ENCODE results near the gene SCRT2. TPM values are rescaled to one million over a fixed set of nuclear protein-coding genes. Genes with fewer than 3 reads are reported as not detected.

Gene SCRT2
- total RNA-seq, 1 experiment from 2014 or later: not detected

DNA sequence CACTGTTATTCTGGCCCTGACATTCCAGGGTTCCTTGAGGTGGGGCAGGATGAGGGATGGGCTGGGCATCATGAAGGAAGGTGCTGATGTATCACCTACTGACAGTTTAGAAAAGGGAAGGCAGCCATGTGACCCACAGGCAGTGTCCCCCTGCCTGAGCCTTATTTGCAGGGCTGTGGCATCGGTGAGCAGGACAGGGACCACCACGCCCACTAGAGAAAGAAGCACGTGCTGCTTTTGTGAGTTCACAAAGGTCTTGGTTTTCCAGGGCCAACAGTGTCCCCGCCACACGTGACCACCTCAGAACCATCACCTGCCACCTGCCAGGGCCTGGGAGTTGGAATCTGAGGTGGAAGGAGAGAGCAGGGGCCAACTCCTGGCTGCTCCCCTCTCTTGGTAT is 43.5 kb upstream of the SCRT2 start:
- peaks cover 7% of the 10 kb centered on the region; the same call in 1 of the 2 replicates for H3K9me3 ChIP-seq
- H3K27me3 ChIP-seq (replicated peaks; ENCODE audit: control insufficient read depth, insufficient read depth, low read length): no peaks in the 10 kb centered on the region; the same call in 1 of the 2 replicates
- no peak overlapping the region for H3K4me3 Mint-ChIP-seq (ENCODE audit: unreplicated experiment)
- H3K4me1 Mint-ChIP-seq (ENCODE audit: low read depth, unreplicated experiment): no peaks in the 10 kb centered on the region
- BruUV-seq (replicated peaks): no TSS peak
- H3K9me3 Mint-ChIP-seq (ENCODE audit: unreplicated experiment): no peaks in the 10 kb centered on the region
- no peaks in the 10 kb centered on the region for H3K4me1 ChIP-seq
- H3K4me3 ChIP-seq (ENCODE audit: low read depth, low read length): no peak overlapping the region
- ChIA-PET POLR2A (no interaction called here), CTCF (no interaction called here)
- H3K36me3 ChIP-seq (ENCODE audit: control insufficient read depth, insufficient read depth, low read length): no peaks in the 10 kb centered on the region
- peaks cover 14% of the 10 kb centered on the region for H3K27me3 Mint-ChIP-seq (ENCODE audit: insufficient read depth, unreplicated experiment)
- no peak overlapping the region for H3K27ac Mint-ChIP-seq (ENCODE audit: unreplicated experiment)
- DNase-seq: no peak
- TF ChIP-seq, protein P1, sequence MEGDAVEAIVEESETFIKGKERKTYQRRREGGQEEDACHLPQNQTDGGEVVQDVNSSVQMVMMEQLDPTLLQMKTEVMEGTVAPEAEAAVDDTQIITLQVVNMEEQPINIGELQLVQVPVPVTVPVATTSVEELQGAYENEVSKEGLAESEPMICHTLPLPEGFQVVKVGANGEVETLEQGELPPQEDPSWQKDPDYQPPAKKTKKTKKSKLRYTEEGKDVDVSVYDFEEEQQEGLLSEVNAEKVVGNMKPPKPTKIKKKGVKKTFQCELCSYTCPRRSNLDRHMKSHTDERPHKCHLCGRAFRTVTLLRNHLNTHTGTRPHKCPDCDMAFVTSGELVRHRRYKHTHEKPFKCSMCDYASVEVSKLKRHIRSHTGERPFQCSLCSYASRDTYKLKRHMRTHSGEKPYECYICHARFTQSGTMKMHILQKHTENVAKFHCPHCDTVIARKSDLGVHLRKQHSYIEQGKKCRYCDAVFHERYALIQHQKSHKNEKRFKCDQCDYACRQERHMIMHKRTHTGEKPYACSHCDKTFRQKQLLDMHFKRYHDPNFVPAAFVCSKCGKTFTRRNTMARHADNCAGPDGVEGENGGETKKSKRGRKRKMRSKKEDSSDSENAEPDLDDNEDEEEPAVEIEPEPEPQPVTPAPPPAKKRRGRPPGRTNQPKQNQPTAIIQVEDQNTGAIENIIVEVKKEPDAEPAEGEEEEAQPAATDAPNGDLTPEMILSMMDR (IDR thresholded peaks at IDR 0.05; ENCODE audit: insufficient read depth in 1 of 2, low read depth in 1 of 2, low read length in 1 of 2, severe bottlenecking in 1 of 2, unreplicated experiment in 1 of 2): no peak
- no peaks in the 10 kb centered on the region for H3K36me3 Mint-ChIP-seq (ENCODE audit: insufficient read depth, unreplicated experiment)
- intact Hi-C loops (cut with micrococcal nuclease; ENCODE audit: unreplicated experiment): no loop called here

DNA sequence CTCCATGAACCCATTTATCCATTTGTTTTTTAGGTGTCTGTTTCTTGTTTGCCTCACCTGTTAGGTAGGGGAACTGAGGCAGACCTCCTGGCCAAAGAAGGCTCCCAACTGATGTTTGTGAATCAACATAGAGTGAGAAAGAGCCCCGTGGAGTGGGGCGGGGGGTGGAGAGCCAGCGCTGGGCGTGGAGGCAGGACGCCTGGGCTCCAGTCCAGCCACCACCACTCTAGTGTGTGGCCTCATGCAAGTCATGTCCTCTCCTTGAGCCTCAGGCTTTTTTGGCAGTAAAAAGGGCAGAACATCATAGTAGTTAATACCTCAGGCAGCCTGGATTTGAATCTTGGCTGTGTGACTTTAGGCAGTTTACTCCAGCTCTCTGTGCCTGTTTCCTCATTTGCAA is 42.2 kb upstream of the SCRT2 start:
- POLR2A ChIA-PET: no interaction called here
- no peaks in the 10 kb centered on the region for H3K4me1 ChIP-seq
- BruUV-seq (replicated peaks): no TSS peak

DNA sequence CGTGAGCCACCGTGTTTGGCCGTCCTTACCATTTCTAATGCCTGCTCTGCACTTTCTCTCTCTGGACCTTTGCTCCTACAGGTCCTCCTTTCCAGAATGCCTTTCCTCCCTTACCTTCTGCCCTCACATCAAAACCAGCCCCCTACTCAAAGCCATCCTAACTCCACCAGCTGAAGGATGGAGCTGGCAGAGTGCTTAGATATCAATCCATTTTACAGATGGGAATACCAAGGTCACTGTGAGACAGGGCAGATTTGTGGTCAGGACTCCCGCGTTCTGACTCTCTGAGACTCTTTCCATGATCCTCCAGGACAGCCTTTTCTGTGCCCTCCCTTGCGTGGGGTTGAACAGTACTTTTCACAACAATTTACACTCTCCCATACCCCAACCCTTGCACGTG is 41.7 kb upstream of the SCRT2 start:
- POLR2A ChIA-PET: no interaction called here
- peaks cover 9% of the 10 kb centered on the region for H3K9me3 ChIP-seq
- Mint-ChIP-seq H3K27ac (ENCODE audit: unreplicated experiment) (no peak overlapping the region), H3K36me3 (ENCODE audit: insufficient read depth, unreplicated experiment) (no peaks in the 10 kb centered on the region), H3K27me3 (ENCODE audit: insufficient read depth, unreplicated experiment) (peaks cover 9% of the 10 kb centered on the region), H3K9me3 (ENCODE audit: unreplicated experiment) (no peaks in the 10 kb centered on the region), H3K4me3 (ENCODE audit: unreplicated experiment) (no peak overlapping the region), H3K4me1 (ENCODE audit: low read depth, unreplicated experiment) (no peaks in the 10 kb centered on the region)
- no peak overlapping the region for H3K4me3 ChIP-seq (ENCODE audit: low read depth, low read length)
- intact Hi-C loops (cut with micrococcal nuclease; ENCODE audit: unreplicated experiment): no loop called here
- CTCF ChIA-PET: no interaction called here
- DNase-seq: no peak
- no peaks in the 10 kb centered on the region for H3K27me3 ChIP-seq (replicated peaks; ENCODE audit: control insufficient read depth, insufficient read depth, low read length)
- no peaks in the 10 kb centered on the region for H3K4me1 ChIP-seq
- no peaks in the 10 kb centered on the region for H3K36me3 ChIP-seq (ENCODE audit: control insufficient read depth, insufficient read depth, low read length)
- TF ChIP-seq, protein P1 (IDR thresholded peaks at IDR 0.05; ENCODE audit: insufficient read depth in 1 of 2, low read depth in 1 of 2, low read length in 1 of 2, severe bottlenecking in 1 of 2, unreplicated experiment in 1 of 2): no peak
- BruUV-seq (replicated peaks): no TSS peak

More for the DNA sequence above, 42.2 kb upstream of the SCRT2 start:
- Histone ChIP-seq H3K36me3 (ENCODE audit: control insufficient read depth, insufficient read depth, low read length) (no peaks in the 10 kb centered on the region), H3K9me3 (peaks cover 9% of the 10 kb centered on the region), H3K4me3 (ENCODE audit: low read depth, low read length) (no peak overlapping the region), H3K27me3 (replicated peaks; ENCODE audit: control insufficient read depth, insufficient read depth, low read length) (no peaks in the 10 kb centered on the region)
- Mint-ChIP-seq H3K36me3 (ENCODE audit: insufficient read depth, unreplicated experiment) (no peaks in the 10 kb centered on the region), H3K27ac (ENCODE audit: unreplicated experiment) (no peak overlapping the region), H3K4me3 (ENCODE audit: unreplicated experiment) (no peak overlapping the region), H3K4me1 (ENCODE audit: low read depth, unreplicated experiment) (no peaks in the 10 kb centered on the region), H3K27me3 (ENCODE audit: insufficient read depth, unreplicated experiment) (peaks cover 9% of the 10 kb centered on the region), H3K9me3 (ENCODE audit: unreplicated experiment) (no peaks in the 10 kb centered on the region)
- no peak for DNase-seq
- CTCF ChIA-PET: no interaction called here
- intact Hi-C loops (cut with micrococcal nuclease; ENCODE audit: unreplicated experiment): no loop called here
- TF ChIP-seq, protein P1 (IDR thresholded peaks at IDR 0.05; ENCODE audit: insufficient read depth in 1 of 2, low read depth in 1 of 2, low read length in 1 of 2, severe bottlenecking in 1 of 2, unreplicated experiment in 1 of 2): no peak

Measured in Caco-2 (cell line).